Endodermal cell (in vitro differentiated cells): Measurements from ENCODE around the gene PTPRN2. TPM values are rescaled to one million over a fixed set of nuclear protein-coding genes. Genes with fewer than 3 reads are reported as not detected.

Source experiments
- DNase-seq: peaks from one replicate; pipeline ENCODE4 v3.0.0-alpha.2; 2017
- H3K27ac ChIP-seq: 2 replicates; pipeline ENCODE4 v1.5.1; 2013; ENCODE audit warnings: mild to moderate bottlenecking, low read depth, low read length, moderate library complexity
- H3K27me3 ChIP-seq: 2 replicates; pipeline ENCODE4 v1.6.1; 2013; ENCODE audit warnings: mild to moderate bottlenecking, low read length, moderate library complexity; ENCODE audit not compliant: insufficient read depth, control insufficient read depth, poor library complexity, severe bottlenecking
- H3K36me3 ChIP-seq: 2 replicates; pipeline ENCODE4 v1.7.0; 2013; ENCODE audit warnings: mild to moderate bottlenecking, low read length, moderate library complexity; ENCODE audit not compliant: control insufficient read depth, insufficient read depth
- H3K4me1 ChIP-seq: one replicate; pipeline ENCODE4 v1.7.0; 2013; ENCODE audit warnings: low read length; ENCODE audit not compliant: control insufficient read depth, insufficient read depth
- H3K4me3 ChIP-seq: 2 replicates; pipeline ENCODE4 v1.5.1; 2013; ENCODE audit warnings: mild to moderate bottlenecking, low read length, moderate library complexity
- H3K9ac ChIP-seq: 2 replicates; pipeline ENCODE4 v1.6.1; 2013; ENCODE audit warnings: mild to moderate bottlenecking, low read length, moderate library complexity; ENCODE audit not compliant: poor library complexity, severe bottlenecking; ENCODE audit errors: extremely low read depth
- H3K9me3 ChIP-seq: 2 replicates; pipeline ENCODE4 v1.6.1; 2013; ENCODE audit warnings: mild to moderate bottlenecking, low read length, moderate library complexity; ENCODE audit not compliant: control insufficient read depth
- H3K27ac Mint-ChIP-seq: 2 replicates; pipeline ENCODE4 v1.8.0; 2020; ENCODE audit warnings: mixed read lengths
- H3K27me3 Mint-ChIP-seq: 2 replicates; pipeline ENCODE4 v1.8.0; 2021; ENCODE audit warnings: mild to moderate bottlenecking, mixed read lengths; ENCODE audit not compliant: insufficient read depth
- H3K36me3 Mint-ChIP-seq: 2 replicates; pipeline ENCODE4 v1.8.0; 2020; ENCODE audit warnings: low read depth, mixed read lengths
- H3K4me1 Mint-ChIP-seq: 2 replicates; pipeline ENCODE4 v1.8.0; 2020; ENCODE audit warnings: mixed read lengths
- H3K4me3 Mint-ChIP-seq: 2 replicates; pipeline ENCODE4 v1.8.0; 2020; ENCODE audit warnings: mild to moderate bottlenecking, moderate library complexity, mixed read lengths
- H3K9me3 Mint-ChIP-seq: 2 replicates; pipeline ENCODE4 v1.8.0; 2020; ENCODE audit warnings: mild to moderate bottlenecking, mixed read lengths
- WGBS, 2 experiments: methylation state at CpG; one replicate each; pipeline versions ENCODE4 v1.1.5 to v1.1.7; 2013; ENCODE audit warnings: missing lambda C conversion rate in 2 of 2, mixed read lengths in 1 of 2; ENCODE audit not compliant: insufficient coverage in 1 of 2, insufficient read length in 1 of 2; 5-methylcytosine and 5-hydroxymethylcytosine counted together
- total RNA-seq, 2 donors: library from RNA; stranded (reverse); fragmentation: NEBNext Ultra II Directional in 1 of 2; extraction: Animal tissue kit (Norgen Biotek cat#: 25700) in 1 of 2; gene quantifications; 2 replicates in 1 of 2; 3 replicates in 1 of 2; pipeline ENCODE4 v1.2.1, GENCODE V29; 2021
- TF ChIP-seq, protein P1 (sequence below): fragments of 200-600 bp; sonication (generic); conservative IDR thresholded peaks from 2 replicates; pipeline ENCODE4 v1.5.0; 2021; ENCODE audit warnings: antibody characterized with exemption, mild to moderate bottlenecking

Gene PTPRN2
- total RNA-seq, 2 donors from 2014 or later = 0.69 to 1.2 TPM

DNA sequence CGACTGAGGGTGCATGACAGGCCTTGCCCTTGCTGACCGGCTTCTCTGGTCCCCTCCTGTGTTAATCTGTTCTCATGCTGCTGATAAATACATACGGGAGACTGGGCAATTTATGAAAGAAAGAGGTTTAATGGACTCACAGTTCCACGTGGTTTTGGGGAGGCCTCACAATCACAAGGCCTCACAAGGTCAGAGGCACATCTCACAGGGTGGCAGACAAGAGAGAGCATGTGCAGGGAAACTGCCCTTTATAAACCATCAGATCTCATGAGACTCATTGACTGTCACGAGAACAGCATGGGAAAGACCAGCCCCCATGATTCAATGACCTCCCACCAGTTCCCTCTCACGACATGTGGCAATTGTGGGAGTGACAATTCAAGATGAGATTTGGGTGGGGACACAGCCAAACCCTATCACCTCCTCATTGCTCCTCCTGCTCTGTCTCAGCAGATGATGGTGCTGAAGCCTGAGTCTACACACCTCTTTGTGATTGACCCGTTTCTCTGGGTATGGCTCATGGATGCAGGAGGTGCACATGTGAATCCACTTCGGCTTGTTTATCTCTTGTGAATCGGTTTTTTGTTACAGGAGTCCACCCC lies 703.1 kb downstream of the PTPRN2 start:
- 75 to 76% methylated on average over 6 to 9 of the region's 9 CpGs for WGBS, 2 experiments
- DNase-seq = no peak
- Histone ChIP-seq H3K4me1 (no peaks in the 10 kb centered on the region), H3K27me3 (no peaks in the 10 kb centered on the region), H3K4me3 (no peak overlapping the region), H3K9ac (no peak overlapping the region), H3K27ac (no peak overlapping the region), H3K9me3 (peaks cover 84% of the 10 kb centered on the region), H3K36me3 (no peaks in the 10 kb centered on the region)
- TF ChIP-seq, protein P1, sequence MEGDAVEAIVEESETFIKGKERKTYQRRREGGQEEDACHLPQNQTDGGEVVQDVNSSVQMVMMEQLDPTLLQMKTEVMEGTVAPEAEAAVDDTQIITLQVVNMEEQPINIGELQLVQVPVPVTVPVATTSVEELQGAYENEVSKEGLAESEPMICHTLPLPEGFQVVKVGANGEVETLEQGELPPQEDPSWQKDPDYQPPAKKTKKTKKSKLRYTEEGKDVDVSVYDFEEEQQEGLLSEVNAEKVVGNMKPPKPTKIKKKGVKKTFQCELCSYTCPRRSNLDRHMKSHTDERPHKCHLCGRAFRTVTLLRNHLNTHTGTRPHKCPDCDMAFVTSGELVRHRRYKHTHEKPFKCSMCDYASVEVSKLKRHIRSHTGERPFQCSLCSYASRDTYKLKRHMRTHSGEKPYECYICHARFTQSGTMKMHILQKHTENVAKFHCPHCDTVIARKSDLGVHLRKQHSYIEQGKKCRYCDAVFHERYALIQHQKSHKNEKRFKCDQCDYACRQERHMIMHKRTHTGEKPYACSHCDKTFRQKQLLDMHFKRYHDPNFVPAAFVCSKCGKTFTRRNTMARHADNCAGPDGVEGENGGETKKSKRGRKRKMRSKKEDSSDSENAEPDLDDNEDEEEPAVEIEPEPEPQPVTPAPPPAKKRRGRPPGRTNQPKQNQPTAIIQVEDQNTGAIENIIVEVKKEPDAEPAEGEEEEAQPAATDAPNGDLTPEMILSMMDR = no peak
- no peaks in the 10 kb centered on the region for H3K27me3 Mint-ChIP-seq
- H3K27ac Mint-ChIP-seq = no peak overlapping the region
- no peaks in the 10 kb centered on the region for H3K4me1 Mint-ChIP-seq
- H3K9me3 Mint-ChIP-seq = peaks cover 11% of the 10 kb centered on the region
- H3K4me3 Mint-ChIP-seq = no peak overlapping the region
- H3K36me3 Mint-ChIP-seq = no peaks in the 10 kb centered on the region

DNA sequence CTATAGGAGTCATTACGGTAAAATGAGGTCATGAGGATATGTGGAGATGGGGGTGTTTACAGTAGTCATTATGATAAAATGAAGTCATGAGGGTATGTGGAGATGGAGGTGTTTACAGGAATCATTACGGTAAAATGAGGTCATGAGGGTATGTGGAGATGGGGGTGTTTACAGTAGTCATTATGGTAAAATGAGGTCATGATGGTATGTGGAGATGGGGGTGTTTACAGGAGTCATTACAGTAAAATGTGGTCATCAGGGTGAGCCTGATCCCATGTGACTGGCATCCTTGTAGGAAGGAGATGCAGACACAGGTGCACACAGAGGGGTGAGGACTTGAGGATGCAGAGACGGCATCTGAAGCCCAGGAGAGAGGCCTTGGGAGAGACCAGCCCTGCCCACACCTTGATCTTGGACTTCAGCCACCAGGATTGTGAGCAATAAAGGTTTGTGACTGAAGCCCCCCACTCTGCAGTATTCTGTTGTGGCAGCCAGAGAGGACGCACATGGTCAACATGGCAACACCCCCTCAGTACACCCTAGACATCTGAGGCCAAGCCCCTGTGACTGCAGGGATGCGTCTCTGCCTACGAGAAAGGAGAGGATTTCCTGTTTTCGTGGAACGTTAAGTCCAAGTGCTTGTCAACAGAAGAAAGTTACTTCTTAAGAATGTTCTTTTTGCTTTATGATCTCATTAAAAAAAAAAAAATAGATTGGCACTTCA lies 706.4 kb downstream of the PTPRN2 start:
- Mint-ChIP-seq H3K9me3 (peaks cover 4% of the 10 kb centered on the region), H3K27me3 (peaks cover 3% of the 10 kb centered on the region), H3K4me1 (no peaks in the 10 kb centered on the region), H3K27ac (no peak overlapping the region), H3K36me3 (no peaks in the 10 kb centered on the region), H3K4me3 (no peak overlapping the region)
- H3K4me1 ChIP-seq = no peaks in the 10 kb centered on the region
- DNase-seq = no peak
- peaks cover 73% of the 10 kb centered on the region for H3K9me3 ChIP-seq
- H3K4me3 ChIP-seq = no peak overlapping the region
- H3K27me3 ChIP-seq = no peaks in the 10 kb centered on the region
- no peak overlapping the region for H3K27ac ChIP-seq
- H3K9ac ChIP-seq = no peak overlapping the region
- 85 to 89% methylated on average over 4 to 8 of the region's 8 CpGs for WGBS, 2 experiments
- no peaks in the 10 kb centered on the region for H3K36me3 ChIP-seq
- TF ChIP-seq, protein P1 = no peak

DNA sequence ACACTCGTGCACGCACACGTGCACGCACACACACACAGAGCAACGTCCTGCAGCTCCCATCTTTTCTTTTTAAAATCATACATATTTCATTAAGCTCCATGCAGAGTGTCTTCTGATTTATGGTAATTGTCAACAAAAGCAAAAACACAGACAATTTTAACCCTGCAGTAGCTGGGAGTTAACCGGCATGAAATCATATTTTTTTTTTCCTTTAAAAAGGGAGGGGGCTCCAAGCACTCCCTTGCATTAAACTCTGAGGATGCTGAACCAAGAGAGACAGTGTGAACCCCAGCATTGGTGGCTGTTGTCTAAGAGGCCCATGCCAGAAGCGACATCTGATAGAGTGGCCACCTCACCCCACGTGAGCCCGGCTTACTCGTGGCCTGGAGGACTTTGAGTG lies 708.2 kb downstream of the PTPRN2 start:
- Mint-ChIP-seq H3K4me1 (peaks cover 2% of the 10 kb centered on the region), H3K27ac (no peak overlapping the region), H3K4me3 (no peak overlapping the region), H3K36me3 (no peaks in the 10 kb centered on the region), H3K9me3 (no peaks in the 10 kb centered on the region), H3K27me3 (peaks cover 3% of the 10 kb centered on the region)
- Histone ChIP-seq H3K27me3 (no peaks in the 10 kb centered on the region), H3K9ac (no peak overlapping the region), H3K36me3 (no peaks in the 10 kb centered on the region), H3K9me3 (peaks cover 75% of the 10 kb centered on the region), H3K4me1 (no peaks in the 10 kb centered on the region), H3K27ac (no peak overlapping the region), H3K4me3 (no peak overlapping the region)
- 78 to 83% methylated on average over 7 to 10 of the region's 10 CpGs for WGBS, 2 experiments
- TF ChIP-seq, protein P1 = no peak
- DNase-seq = no peak
